B cell (primary cell): Measurements from ENCODE around the gene TMEM222. TPM values are rescaled to one million over a fixed set of nuclear protein-coding genes. Genes with fewer than 3 reads are reported as not detected.

ENCODE experiments used
- ATAC-seq: fragments of 200-7000 bp; cut with Tn5 transposase; one replicate; pipeline ENCODE4 v1.10.0; 2021; ENCODE audit warnings: low read depth, mild to moderate bottlenecking, moderate number of reproducible peaks, moderate library complexity
- CTCF ChIA-PET: fragments of 350-600 bp; sonication (Branson Sonifier 250); formaldehyde crosslinking; loops from one replicate; lab custom pipeline; 2021; ENCODE audit warnings: antibody characterized with exemption, inconsistent platforms; lab: Charles Lee
- POLR2A ChIA-PET: fragments of 350-600 bp; sonication (Branson Sonifier 250); formaldehyde crosslinking; loops from one replicate; lab custom pipeline; 2021; ENCODE audit warnings: antibody characterized with exemption; lab: Charles Lee
- DNase-seq: peaks from one replicate; pipeline ENCODE4 v3.0.0; 2013
- H2AFZ ChIP-seq: 2 replicates; pipeline ENCODE4 v1.6.1; 2012; ENCODE audit warnings: mild to moderate bottlenecking, low read depth, low read length; ENCODE audit not compliant: insufficient read depth, poor library complexity, severe bottlenecking
- H3K27ac ChIP-seq, 2 donors: 1 replicate in 1 of 2; 2 replicates in 1 of 2; pipeline ENCODE4 v1.5.1; 2012 to 2013; ENCODE audit warnings: low read length in 2 of 2, mild to moderate bottlenecking in 2 of 2, moderate library complexity in 1 of 2
- H3K27me3 ChIP-seq, 4 experiments: fragments of 200-600 bp in 1 of 4; sonication (generic) in 1 of 4; replicated peaks in 1 of 4; 1 replicate in 2 of 4; 2 replicates in 2 of 4; pipeline versions ENCODE4 v1.6.1 to v1.7.0; 2013 to 2016; ENCODE audit warnings: low read length in 3 of 4, mild to moderate bottlenecking in 2 of 4, mixed read lengths in 1 of 4, moderate library complexity in 1 of 4; ENCODE audit not compliant: insufficient read depth in 4 of 4, control insufficient read depth in 3 of 4; ENCODE audit errors: control extremely low read depth in 1 of 4
- H3K36me3 ChIP-seq, 2 experiments: replicated peaks in 1 of 2; 1 replicate in 1 of 2; 2 replicates in 1 of 2; pipeline versions ENCODE4 v1.6.1 to v1.7.1; 2013; ENCODE audit warnings: low read length in 1 of 2; ENCODE audit not compliant: insufficient read depth in 2 of 2, control insufficient read depth in 1 of 2; ENCODE audit errors: control extremely low read depth in 1 of 2, extremely low read depth in 1 of 2
- H3K4me1 ChIP-seq, 2 donors: fragments of 200-600 bp in 1 of 2; sonication (generic) in 1 of 2; 1 replicate in 1 of 2; 2 replicates in 1 of 2; pipeline versions ENCODE4 v1.5.1 to v1.6.1; 2013 to 2017; ENCODE audit warnings: low read length in 2 of 2; ENCODE audit not compliant: control insufficient read depth in 2 of 2, insufficient read depth in 2 of 2
- H3K4me2 ChIP-seq: replicated peaks from 2 replicates; pipeline ENCODE3; 2012; ENCODE audit warnings: mild to moderate bottlenecking, low read depth, low read length; ENCODE audit not compliant: poor library complexity, severe bottlenecking
- H3K4me3 ChIP-seq, 5 experiments: fragments of 200-600 bp in 1 of 5; sonication (generic) in 1 of 5; 1 replicate in 3 of 5; 2 replicates in 2 of 5; pipeline versions ENCODE4 v1.5.1 to v1.7.0; 2011 to 2016; ENCODE audit warnings: low read length in 4 of 5, mild to moderate bottlenecking in 4 of 5, low read depth in 2 of 5, control low read depth in 1 of 5, moderate library complexity in 1 of 5; ENCODE audit not compliant: insufficient read depth in 1 of 5; ENCODE audit errors: control extremely low read depth in 1 of 5, extremely low read depth in 1 of 5
- H3K79me2 ChIP-seq: fragments of 200-600 bp; sonication (generic); one replicate; pipeline ENCODE4 v1.6.0; 2016; ENCODE audit warnings: low read length; ENCODE audit not compliant: control insufficient read depth, insufficient read depth
- H3K9ac ChIP-seq: fragments of 200-600 bp; sonication (generic); 2 replicates; pipeline ENCODE4 v1.6.1; 2017; ENCODE audit warnings: mild to moderate bottlenecking, low read length, moderate library complexity
- H3K9me3 ChIP-seq, 3 donors: one replicate each; pipeline versions ENCODE4 v1.6.1 to v1.7.1; 2013; ENCODE audit warnings: low read length in 2 of 3; ENCODE audit not compliant: control insufficient read depth in 2 of 3, insufficient read depth in 1 of 3; ENCODE audit errors: control extremely low read depth in 1 of 3
- H4K20me1 ChIP-seq: 2 replicates; pipeline ENCODE4 v1.6.0; 2012; ENCODE audit warnings: mild to moderate bottlenecking, low read length; ENCODE audit not compliant: insufficient read depth, control insufficient read depth, poor library complexity, severe bottlenecking
- H3K27ac Mint-ChIP-seq: one replicate; pipeline ENCODE4 v1.8.0; 2021; ENCODE audit warnings: mixed read lengths
- H3K27me3 Mint-ChIP-seq: one replicate; pipeline ENCODE4 v1.8.0; 2021; ENCODE audit warnings: mixed read lengths
- H3K4me1 Mint-ChIP-seq: one replicate; pipeline ENCODE4 v1.8.0; 2021; ENCODE audit warnings: mixed read lengths
- H3K4me3 Mint-ChIP-seq: one replicate; pipeline ENCODE4 v1.8.0; 2021; ENCODE audit warnings: mixed read lengths
- H3K9me3 Mint-ChIP-seq: one replicate; pipeline ENCODE4 v1.8.0; 2022; ENCODE audit warnings: mixed read lengths; ENCODE audit not compliant: insufficient read depth
- EZH2 ChIP-seq: IDR thresholded peaks from 2 replicates; pipeline ENCODE4 v1.6.1; 2012; ENCODE audit warnings: borderline replicate concordance, low read depth, mild to moderate bottlenecking, moderate library complexity, low read length; ENCODE audit not compliant: insufficient read depth, poor library complexity, severe bottlenecking
- WGBS: methylation state at CpG from one replicate; pipeline ENCODE4 v1.1.5; 2013; ENCODE audit warnings: missing lambda C conversion rate; ENCODE audit not compliant: insufficient coverage; 5-methylcytosine and 5-hydroxymethylcytosine counted together
- intact Hi-C: fragments of 100-400 bp; cut with micrococcal nuclease; formaldehyde crosslinking; loops from one replicate; pipeline ENCODE4 v1.10.0; 2022
- polyA plus RNA-seq: library from polyadenylated mRNA; depleted of rRNA; stranded (reverse); fragments of >200 nt; gene quantifications from 2 replicates; pipeline ENCODE4 v1.2.3, GENCODE V29; 2012
- total RNA-seq, 2 donors: library from RNA; stranded (reverse); fragments of 120-200 nt in 1 of 2; gene quantifications; 1 replicate in 1 of 2; 2 replicates in 1 of 2; pipeline versions ENCODE4 v1.2.3 to v1.2.4, GENCODE V29; 2013 to 2022
- TF ChIP-seq, protein P1 (sequence below): fragments of 200-600 bp; IDR thresholded peaks from one replicate; pipeline ENCODE4 v1.8.0; 2022; ENCODE audit warnings: antibody characterized with exemption, mild to moderate bottlenecking

Gene TMEM222
- total and polyA plus RNA-seq, 2 donors (not counting 1 experiment from before 2014, with no cell fraction given) = 44.2 to 80.9 TPM

DNA sequence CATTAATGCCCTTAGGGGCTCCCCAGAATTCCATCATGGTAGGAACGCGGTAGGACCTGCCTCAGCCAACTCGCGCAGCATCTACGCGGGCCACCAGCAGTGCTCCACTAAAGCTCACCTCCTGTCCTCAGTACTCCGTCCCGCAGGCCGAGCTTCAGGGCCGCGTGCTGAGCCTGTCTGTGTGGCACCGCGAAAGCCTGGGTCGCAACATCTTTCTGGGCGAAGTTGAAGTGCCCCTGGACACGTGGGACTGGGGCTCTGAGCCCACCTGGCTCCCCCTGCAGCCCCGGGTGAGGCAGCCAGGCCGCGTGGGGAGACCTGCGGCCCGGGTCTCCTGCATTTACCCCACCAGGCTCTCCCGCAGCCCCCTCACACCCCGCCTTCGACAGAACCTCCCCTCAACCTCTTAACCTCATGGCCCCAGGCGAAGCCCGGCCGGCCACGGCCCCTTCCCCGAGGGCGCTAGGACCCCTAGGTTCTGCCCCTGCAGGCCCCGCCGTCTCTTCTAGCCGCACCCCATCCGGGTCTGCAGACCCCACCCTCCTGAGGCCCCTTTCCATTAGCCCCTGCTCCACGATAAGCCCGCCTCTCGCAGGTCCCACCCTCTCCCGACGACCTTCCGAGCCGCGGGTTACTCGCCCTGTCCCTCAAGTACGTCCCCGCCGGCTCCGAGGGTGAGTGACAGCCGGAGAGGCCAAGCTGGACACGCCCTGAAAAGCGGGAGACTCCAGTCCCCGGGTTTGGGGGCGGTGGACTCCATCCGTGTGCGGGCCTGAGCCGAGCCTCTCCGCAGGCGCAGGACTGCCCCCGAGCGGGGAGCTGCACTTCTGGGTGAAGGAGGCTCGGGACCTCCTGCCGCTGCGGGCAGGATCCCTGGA, 28.9 kb downstream of the TMEM222 start:
- Histone ChIP-seq H3K4me1 (peaks cover 8 to 15% of the 10 kb centered on the region in 2 donors), H3K9ac (no peak overlapping the region), H4K20me1 (peaks cover 12% of the 10 kb centered on the region), H3K79me2 (peaks cover 27% of the 10 kb centered on the region), H3K36me3 (peaks cover 0 to 50% of the 10 kb centered on the region in 2 experiments), H3K9me3 (no peaks in the 10 kb centered on the region), H2AFZ (no peak overlapping the region), H3K27me3 (no peaks in the 10 kb centered on the region), H3K27ac (no peak overlapping the region), H3K4me3 (no peak overlapping the region), H3K4me2 (no peak overlapping the region)
- intact Hi-C loops = no loop called here
- ATAC-seq (no peak), DNase-seq (no peak)
- ChIA-PET CTCF (interaction anchor here (1.5 to 11.1 kb wide), 3 partner anchors 9 to 44 kb away, joined by 4 to 135 read pairs (median 6); partner anchors contain the start of genes CD164L2, GPR3 and SYTL1), POLR2A (interaction anchor here (1.0 to 1.9 kb wide), 2 partner anchors 9 to 10 kb away, joined by 3 to 11 read pairs; partner anchors contain the start of gene SYTL1)
- peak overlapping the region; percentile 32 for H3K4me3 Mint-ChIP-seq
- peaks cover 20% of the 10 kb centered on the region for H3K4me1 Mint-ChIP-seq
- WGBS = 97% methylated on average over 62 of the region's 62 CpGs
- H3K9me3 Mint-ChIP-seq = no peaks in the 10 kb centered on the region
- H3K27ac Mint-ChIP-seq = no peak overlapping the region
- no peak for TF ChIP-seq EZH2
- no peaks in the 10 kb centered on the region for H3K27me3 Mint-ChIP-seq

- peaks cover 0 to 43% of the 10 kb centered on the region in 2 experiments for H3K36me3 ChIP-seq
- ATAC-seq (no peak), DNase-seq (no peak)
- no peaks in the 10 kb centered on the region for H3K27me3 ChIP-seq
- peaks cover 12% of the 10 kb centered on the region for H4K20me1 ChIP-seq
- ChIA-PET CTCF (interaction anchor here (1.5 to 11.1 kb wide), 3 partner anchors 10 to 52 kb away, joined by 4 to 135 read pairs (median 86); partner anchors contain the start of genes CD164L2, GPR3 and SYTL1), POLR2A (interaction anchor here (1.0 kb wide), 1 partner anchor 10 kb away, joined by 3 read pairs; the partner anchor contains the start of gene SYTL1)
- H3K27me3 Mint-ChIP-seq = no peaks in the 10 kb centered on the region
- no peak overlapping the region for H2AFZ ChIP-seq
- H3K9me3 Mint-ChIP-seq = no peaks in the 10 kb centered on the region
- H3K9me3 ChIP-seq = no peaks in the 10 kb centered on the region
- no peak overlapping the region for H3K27ac Mint-ChIP-seq
- intact Hi-C loops = no loop called here
- TF ChIP-seq, protein P1, sequence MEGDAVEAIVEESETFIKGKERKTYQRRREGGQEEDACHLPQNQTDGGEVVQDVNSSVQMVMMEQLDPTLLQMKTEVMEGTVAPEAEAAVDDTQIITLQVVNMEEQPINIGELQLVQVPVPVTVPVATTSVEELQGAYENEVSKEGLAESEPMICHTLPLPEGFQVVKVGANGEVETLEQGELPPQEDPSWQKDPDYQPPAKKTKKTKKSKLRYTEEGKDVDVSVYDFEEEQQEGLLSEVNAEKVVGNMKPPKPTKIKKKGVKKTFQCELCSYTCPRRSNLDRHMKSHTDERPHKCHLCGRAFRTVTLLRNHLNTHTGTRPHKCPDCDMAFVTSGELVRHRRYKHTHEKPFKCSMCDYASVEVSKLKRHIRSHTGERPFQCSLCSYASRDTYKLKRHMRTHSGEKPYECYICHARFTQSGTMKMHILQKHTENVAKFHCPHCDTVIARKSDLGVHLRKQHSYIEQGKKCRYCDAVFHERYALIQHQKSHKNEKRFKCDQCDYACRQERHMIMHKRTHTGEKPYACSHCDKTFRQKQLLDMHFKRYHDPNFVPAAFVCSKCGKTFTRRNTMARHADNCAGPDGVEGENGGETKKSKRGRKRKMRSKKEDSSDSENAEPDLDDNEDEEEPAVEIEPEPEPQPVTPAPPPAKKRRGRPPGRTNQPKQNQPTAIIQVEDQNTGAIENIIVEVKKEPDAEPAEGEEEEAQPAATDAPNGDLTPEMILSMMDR = no peak
- TF ChIP-seq EZH2 = no peak
- H3K4me2 ChIP-seq = no peak overlapping the region
- peaks cover 22% of the 10 kb centered on the region for H3K79me2 ChIP-seq
- no peak overlapping the region for H3K27ac ChIP-seq
- H3K9ac ChIP-seq = no peak overlapping the region
- peaks cover 21% of the 10 kb centered on the region for H3K4me1 Mint-ChIP-seq
- no peak overlapping the region for H3K4me3 Mint-ChIP-seq
- WGBS = 97% methylated on average over 5 of the region's 8 CpGs
- no peak overlapping the region for H3K4me3 ChIP-seq
- H3K4me1 ChIP-seq = peaks cover 13 to 23% of the 10 kb centered on the region in 2 donors
Observed at GRCh38 chr1:27351541-27352107, 29.7 kb downstream of the TMEM222 start.
